ENCODE data around the gene GPC6.

GPC6 gene

DNA sequence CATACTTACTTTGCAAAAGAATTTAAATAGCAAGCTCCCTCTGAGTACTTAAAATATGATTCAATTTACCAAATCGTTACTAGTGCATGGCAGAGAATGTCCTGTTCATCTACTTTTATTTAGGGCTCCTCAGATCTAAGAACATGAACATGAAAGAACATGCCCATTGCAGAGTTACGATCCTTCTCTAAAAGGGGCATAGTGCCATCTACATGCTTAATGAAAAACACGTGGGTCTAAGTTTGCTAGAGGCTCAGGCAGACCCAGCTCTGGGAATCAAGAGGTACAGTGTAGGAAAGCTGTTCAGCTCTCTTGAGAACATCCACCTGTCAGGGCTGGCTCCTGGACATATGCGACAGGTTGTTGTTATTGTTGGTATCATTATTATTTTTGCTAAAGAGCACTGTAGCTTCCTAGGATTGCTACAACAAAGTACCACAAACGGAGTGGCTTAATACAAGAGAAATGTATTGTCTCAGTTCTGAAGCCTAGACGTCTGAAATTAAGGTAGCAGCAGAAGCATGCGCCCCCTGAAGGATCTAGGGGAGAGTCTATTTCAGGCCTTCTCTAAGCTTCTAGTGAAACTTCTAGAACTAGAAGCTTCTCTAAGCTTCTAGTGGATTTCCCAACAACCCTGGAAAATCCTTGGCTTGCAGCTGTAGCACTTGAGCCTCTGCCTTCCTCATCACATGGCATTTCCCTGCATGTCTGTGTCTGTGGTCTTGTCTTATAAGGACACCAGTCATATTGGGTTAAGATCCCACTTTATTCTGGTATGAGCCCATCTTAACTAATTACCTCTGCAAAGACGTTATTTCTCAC is 1119.0 kb downstream of the GPC6 start:
- DNase-seq (ENCODE audit: low read depth in 2 of 2) = no peak

DNA sequence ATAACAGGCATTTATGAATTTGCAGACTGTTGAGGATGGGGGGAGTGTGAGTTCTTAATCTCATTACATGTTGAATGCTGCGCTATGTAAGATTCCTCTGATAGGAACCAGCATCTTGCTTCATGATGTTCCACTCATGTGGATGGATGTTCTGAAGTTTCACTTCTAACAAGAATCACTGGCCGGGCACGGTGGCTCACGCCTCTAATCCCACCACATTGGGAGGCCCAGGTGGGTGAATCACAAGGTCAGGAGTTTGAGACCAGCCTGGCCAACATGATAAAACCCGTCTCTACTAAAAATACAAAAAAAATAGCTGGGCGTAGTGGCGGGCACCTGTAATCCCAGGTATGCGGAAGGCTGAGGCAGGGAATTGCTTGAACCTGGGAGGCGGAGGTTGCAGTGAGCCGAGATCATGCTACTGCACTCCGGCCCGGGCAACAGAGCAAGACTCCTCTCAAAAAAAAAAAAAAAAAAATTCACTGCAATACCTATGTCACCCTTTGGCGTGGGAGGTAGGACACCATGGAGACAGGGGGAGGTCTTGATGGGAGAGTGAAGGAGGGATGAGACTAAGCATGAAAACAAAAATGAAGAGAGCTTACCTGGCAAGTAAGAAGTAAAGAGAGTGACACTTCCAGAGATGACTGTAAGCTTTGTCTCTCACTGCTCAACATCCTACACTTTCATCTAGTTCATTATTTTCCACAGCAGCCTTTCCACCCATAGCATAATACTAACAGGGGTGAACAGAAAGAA is 1119.8 kb downstream of the GPC6 start:
- no peak for DNase-seq (ENCODE audit: low read depth in 2 of 2)

DNA sequence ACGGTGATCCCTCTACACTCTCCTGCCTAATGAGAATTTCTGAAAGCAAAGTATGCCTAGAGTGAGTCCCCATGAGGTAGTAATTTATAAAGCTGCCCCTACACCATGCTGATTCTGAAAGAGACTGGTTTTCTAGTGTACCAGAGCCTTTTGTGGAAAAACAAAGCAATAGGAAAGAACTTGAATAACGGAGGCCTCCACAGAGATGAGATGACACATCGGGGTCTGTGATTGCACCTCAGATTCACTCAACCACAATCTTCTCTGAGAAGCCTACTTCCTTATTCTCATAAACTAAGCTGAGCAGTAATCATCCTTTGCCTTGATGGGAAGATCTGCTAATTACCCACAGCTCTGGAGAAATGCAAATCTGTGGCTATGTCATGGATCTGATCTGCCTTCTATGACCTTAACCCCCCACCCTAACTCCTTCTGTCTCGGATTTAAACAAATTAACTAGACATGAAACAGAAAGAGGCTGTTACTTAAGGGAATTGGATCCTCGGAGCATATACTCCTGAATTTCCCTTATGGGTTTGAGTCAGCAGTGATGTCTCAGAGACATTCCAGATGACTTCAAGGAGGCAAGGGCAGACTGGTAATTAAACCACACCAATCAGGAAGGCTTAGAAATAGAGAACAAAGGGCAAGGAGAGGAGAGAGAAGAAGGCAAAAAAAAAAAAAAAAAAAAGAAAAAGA is 1124.8 kb downstream of the GPC6 start:
- DNase-seq (ENCODE audit: low read depth in 2 of 2) = no peak

DNA sequence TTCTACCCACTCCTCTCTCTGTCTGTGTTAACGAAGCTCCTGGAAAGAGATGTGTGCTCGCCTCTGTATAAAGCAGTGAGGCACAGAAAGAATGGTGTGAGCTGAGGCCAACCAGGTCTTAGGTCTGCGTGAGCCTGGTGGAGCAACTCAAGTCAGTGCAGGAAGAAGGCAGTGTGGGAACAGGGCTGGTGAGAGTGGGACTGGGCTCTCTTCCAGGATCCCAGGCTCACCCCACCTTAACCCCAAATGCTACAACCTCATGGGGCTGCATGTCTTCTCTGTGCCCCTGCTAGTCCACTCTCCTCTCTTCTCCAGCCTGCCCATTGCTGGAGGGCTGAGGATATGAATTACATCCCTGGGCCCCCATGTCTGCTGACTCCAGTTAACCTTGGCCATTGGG is 1125.5 kb downstream of the GPC6 start:
- DNase-seq (ENCODE audit: low read depth in 2 of 2) = no peak

DNA sequence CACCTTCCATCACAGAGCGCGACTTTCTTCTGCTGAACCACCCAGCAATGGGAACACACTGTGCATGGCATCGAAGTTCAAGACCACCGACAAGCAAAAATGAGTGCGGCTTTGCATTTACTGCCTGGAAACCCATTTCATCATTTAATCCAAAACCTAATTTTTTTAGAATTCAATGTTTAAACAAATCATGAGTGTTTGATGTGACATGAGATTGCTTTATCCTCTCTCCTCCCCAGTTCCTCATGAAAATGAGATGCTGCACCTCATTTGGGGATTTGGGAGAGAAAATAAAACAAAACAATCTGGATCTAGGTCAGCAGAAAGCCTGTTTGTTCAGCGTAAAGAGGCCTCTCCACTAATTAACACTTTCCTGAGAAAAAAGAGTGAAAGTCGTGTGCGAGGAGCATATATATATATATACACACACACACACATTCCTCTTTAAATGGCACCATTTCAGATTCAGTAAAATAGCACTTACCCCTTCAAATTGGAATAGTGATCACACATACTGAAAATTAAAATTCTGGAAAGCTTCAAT is 1126.6 kb downstream of the GPC6 start:
- DNase-seq (ENCODE audit: low read depth in 2 of 2) = no peak

DNA sequence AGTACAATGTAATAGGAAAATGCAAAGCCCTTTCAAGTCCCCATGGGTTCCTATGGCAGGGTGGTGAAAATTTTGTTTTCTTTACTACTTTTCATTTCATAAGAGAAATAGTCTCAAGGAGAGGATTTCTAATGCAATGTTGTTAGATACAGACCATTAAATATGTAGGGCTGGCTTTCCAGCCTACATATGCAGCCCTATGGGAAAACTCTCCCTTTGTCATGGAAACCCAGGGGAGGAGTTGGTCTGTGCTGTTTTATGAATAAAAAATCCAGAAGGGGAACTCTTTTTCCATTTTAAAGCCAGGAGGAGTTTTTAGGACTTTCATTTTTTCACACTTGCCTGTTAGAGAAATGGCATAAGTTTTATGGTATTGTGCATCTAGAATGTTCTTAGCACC is 1133.3 kb downstream of the GPC6 start:
- no peak for DNase-seq (ENCODE audit: low read depth in 2 of 2)

DNA sequence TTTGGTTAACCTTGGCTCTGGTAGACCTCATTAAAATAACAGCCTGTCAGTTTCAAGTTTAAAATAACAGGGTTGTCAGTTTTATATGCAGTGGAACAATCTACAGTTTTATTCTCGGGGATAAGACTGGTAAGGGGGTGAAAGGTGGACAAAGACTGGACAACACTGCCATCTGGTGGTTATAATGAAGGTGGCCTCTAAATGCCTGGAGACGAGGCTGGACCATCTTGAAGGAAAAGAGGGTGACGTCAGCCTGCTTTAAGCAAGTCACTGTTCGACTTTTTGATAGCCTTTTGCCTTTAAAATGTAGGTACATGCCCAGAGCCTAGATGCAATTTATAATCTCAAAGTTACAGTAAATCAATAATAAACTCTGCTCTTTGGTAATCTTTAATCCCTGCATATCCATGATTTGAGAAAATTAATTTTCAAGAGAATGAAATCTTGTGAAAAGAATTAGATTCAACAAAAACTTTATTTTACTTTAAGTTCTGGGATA is 1135.9 kb downstream of the GPC6 start:
- DNase-seq (ENCODE audit: low read depth in 2 of 2) = peak; percentile 29 to 69

DNA sequence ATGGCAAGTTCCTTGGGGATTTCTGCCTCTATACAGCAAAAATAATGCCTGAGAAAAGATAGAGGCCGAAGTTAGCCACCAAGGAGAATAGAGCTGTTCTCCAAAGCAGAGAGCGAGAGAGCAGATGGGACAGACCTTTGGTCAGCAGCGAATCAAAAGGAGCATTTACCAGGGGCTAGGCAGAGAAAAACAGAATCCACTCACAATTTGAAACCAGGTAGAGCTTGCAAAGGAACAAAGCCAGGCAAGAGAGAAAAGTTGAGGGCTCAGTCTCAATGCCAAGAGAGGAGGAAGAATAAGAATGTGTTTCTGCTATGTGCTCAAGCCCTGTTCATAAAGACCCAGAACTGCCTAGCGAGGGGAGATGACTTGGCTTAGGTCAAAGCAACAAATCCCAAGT is 1140.1 kb downstream of the GPC6 start:
- no peak for DNase-seq (ENCODE audit: low read depth in 2 of 2)

DNA sequence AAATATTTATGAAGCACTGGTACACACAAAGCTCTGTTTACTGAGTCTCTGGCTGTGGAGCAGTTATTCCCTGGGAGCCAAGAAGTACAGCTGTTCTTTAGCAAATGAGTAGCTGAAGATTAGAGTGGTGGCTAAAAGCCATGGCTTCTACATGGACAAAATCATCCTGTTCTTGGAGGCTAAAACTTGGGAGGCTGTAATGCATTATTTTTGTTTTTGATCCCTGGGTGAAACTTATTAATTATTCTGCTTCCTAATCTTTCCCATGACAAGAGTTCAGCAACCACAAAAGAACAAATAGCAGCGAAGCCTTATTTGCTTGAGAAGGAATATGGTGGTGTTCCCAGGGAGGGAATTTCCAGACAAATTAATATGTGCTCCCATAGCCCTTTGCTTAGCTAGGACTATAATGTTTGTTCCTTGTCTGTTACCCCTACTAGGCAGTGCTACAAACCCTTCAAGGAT is 1143.4 kb downstream of the GPC6 start:
- DNase-seq (ENCODE audit: low read depth in 2 of 2) = no peak

DNA sequence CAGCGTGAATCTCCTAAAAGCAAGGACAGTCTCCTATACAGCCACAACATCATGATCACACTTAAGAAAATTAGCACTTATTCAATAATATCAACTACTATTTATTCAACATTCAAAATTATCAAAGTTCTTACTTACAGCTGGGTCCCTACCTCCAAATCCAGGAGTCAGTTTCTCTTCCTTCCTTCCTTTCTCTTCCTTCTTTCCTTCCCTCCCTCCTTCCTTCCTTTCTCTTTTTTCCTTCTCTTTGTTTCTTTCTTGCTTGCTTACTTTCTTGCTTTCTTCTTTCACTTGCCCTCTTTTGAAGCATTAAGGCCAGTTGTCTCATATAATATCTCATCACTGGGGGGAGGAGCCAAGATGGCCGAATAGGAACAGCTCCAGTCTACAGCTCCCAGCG is 1145.2 kb downstream of the GPC6 start:
- DNase-seq (ENCODE audit: low read depth in 2 of 2) = no peak

DNA sequence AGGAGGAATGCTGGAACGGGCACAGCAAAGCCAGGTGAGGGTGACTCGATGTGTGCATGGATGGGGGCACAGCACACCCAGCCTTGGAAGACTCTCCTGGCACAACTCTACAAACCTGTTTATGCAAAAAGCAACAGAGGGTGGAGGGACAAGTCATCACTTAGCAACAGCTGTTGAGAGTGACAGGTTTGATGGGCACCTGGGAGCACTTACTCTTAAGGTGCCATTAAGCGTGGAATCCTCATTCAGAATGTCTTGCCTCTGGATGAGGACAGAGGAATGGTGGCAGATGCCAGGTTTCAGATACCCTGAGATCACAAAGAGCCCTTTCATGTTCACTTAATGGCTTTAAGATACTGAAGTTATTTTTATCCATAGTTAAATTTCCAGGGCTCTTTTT is 1155.9 kb downstream of the GPC6 start:
- DNase-seq (ENCODE audit: low read depth in 2 of 2) = no peak

DNA sequence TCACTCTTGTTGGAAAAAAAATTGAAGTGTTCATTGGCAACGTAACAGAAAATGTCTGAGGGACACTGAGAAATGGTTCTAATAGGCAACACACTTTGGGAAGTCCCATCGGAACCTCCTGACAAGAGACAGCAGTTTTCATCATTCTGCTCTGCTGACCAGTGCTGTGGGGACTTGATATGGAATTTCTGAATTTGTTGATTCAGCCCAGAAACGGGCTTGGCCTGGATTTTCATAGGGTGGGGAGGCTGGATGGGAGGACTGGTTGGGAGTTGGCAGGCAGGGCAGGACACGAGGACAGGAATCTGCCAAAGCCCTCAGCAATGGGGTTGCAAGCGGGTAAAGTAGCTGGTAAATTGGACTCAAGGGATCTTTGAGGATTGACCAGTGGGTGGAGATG is 1156.4 kb downstream of the GPC6 start:
- DNase-seq (ENCODE audit: low read depth in 2 of 2) = no peak

DNA sequence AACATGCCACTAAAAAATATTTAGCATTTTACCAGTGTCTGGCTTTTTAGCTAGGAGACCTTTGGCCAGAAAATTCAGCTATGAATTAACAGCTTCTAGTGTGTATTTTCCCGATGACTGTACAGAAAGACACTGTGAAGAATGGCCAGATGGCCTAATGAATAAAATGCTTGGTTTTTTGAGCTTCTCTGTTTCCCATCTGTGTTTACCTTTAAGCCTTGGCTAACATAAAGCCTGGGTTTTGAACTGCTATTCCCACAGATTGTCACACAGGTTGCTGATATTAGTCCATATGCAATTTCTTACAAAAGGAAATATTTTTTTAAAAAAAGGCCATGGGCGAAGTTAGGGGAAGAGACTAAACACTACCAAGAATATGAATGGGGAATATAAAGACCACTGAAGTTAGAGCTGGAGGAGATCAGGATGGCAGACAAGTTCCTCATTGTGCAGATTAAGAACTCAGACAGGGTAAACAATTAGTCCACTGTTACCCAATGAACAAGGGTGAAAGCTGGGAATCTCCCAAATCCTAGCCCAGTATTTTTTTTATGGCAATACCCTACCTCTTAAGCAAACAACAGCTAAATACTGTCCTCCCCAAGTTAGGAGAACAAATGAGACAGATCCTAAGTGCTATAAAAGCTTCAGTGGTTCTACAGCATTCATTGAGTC is 1157.8 kb downstream of the GPC6 start:
- DNase-seq (ENCODE audit: low read depth in 2 of 2) = no peak

DNA sequence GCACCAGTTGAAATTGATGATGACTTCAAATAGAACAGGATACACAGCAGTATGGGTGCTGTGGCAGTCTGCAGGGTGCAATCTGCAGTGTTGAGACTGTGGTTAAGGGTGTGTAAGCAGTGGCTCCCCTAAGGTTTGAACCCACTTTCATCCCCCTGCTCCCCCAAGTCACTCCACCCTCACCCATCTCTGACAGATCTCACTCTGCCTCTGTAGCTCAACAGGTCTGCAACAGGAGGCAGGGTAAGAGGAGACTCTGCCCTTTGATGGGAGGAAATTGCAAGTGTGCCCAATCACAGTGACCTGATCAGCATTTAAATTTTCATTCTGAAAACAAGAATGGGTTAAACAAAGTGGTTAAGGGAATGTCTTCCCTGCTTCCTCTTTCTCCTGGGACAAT is 1160.4 kb downstream of the GPC6 start:
- no peak for DNase-seq (ENCODE audit: low read depth in 2 of 2)

DNA sequence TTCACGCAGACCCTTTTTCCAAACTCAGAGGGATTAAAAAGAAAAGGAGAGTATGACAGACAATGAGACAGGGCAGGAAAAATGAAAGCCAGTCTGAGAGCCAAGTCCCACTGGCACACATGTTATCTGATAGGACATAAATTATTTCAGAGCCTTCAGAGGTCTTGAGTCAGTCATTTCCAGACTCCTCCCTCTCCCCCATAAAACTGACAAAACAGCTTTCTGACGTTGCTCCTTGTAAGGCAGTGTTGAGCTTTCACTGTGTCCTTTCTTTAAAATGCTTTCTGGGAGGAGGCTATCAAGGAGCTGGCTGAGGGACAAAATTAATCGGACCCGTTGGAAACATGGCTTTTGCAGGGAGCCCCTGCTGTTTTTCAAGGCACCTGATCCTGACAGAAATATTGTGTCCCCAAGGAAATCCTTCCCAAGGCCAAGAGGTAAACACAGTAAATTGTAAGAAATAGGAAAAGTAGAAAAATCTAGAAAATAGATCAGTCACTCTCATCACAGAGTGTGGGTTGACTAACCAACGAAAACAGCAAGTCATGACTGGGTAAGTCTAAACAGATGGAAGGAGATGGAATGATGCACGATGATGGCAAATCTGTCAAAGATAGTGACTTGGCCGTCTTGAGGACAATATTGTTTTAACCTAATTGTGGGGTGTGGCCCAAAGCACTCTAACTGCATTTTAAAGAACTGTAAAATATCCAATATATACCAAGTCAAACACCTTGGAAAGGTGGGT is 1163.2 kb downstream of the GPC6 start:
- no peak for DNase-seq (ENCODE audit: low read depth in 2 of 2)

DNA sequence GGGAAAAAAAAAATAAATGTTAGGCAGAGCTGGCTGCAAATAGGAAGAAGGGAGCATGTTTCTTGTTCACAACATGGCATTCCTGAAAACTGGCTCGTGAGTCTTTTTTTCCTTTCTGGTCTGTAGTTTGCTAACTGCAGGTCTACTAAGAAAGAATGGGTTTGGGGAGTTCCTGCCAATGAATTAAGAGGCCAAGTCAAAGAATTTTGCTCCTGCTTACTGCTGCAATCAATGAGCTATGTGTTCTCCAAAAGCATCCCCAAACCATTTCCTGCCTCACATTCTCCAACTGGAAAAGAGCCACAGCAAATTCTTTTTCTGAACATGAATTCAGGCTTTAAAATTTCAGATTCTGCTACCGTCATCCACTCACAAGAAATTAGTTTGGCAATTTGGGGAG is 1164.3 kb downstream of the GPC6 start:
- no peak for DNase-seq (ENCODE audit: low read depth in 2 of 2)

DNA sequence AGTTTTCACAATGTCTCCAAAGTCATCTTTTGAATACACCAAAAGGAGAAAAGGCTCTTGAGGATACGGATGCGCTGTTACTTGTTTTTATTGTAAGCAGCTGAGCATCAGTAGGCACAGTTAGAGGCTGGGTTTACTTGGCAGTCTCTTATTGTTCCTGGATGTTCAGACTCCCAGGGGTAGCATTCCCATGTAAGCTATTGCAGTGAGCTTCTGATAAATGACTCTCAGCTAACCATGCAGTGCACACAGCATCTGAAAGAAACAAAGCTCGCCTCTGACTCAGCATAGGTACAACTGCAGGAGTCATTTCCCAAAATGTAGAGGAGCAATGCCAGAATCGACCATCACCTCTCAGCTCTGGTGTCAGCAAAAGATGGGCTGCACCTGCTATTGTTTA is 1168.1 kb downstream of the GPC6 start:
- DNase-seq (ENCODE audit: low read depth in 2 of 2) = no peak

DNA sequence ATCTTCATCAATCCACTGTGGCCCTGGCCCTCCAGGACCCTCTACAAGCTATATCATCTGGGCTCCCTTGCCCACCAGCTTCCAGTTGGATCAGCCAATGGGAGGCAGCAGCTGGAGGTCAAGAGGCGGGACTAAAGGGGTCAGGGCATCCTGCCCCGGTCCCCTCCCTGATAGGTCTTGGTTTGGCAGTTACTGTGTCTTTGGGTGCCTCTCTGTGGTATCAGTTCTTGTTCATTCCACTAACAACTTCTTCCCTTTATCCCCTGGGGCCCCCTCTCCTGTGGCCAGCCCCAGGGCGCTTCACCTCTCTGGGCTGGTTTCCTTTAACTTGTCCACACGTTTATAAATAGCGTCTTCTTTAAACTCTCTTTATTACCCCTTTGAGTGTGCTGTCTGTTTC is 1169.3 kb downstream of the GPC6 start:
- no peak for DNase-seq (ENCODE audit: low read depth in 2 of 2)

DNA sequence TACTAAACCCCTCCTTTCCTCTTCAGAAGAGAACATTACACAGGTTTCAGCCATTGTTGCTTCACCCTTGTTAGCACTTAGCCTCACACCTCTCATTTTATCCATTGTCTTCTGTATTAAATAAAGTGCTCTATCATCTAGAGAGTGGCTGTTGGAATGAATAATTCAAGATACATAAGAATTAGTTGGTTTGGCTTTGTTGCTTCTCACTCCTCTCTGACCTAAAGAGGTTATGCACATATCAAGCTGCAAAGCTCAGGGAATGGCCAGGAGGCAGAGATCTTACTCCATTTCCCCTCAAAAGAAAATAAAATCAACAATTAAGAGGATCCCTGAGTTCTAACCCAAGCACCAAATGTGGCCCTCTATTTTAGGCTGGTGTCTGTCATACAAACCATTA is 1173.2 kb downstream of the GPC6 start:
- no peak for DNase-seq (ENCODE audit: low read depth in 2 of 2)

DNA sequence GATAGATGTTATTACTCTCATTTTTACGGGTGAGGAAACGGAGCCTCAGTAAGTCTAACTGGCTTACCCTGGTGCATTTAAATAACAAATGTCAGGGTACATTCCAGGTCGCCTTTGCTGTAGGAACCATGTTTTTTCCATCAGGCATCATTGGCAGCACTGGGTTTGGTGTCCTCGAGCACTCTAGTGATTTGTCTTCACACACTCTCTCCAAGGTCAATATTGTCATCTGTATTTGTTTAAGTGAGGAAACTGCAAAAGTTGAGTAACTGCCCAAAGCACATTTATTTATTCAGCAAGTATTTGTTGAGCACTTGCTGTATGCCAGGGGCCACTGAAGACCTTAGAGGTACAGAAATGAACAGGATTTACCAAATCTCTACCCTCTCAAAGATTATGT is 1174.3 kb downstream of the GPC6 start:
- DNase-seq (ENCODE audit: low read depth in 2 of 2) = no peak

All from activated CD4-positive, alpha-beta T cell treated with anti-CD3 and anti-CD28 coated beads for 24 hours (primary cell).